GM12878 (cell line): ENCODE results near the gene ZCCHC4. TPM values are rescaled to one million over a fixed set of nuclear protein-coding genes. Genes with fewer than 3 reads are reported as not detected.

Experiments used
- ATAC-seq: fragments of 200-7000 bp; cut with Tn5 transposase; 3 replicates; pipeline ENCODE4 v1.9.1; 2020; ENCODE audit warnings: mild to moderate bottlenecking, moderate library complexity
- BruUV-seq: library from RNA; stranded (reverse); fragments of 400-500 nt; replicated peaks from 2 replicates; lab custom pipeline; 2021; lab: Mats Ljungman, UMichigan
- CTCF ChIA-PET: fragments of 300-600 bp; sonication (Branson Sonifier 250); formaldehyde crosslinking; extraction: SDS; loops from one replicate; lab custom pipeline; 2021; ENCODE audit warnings: inconsistent platforms; lab: Yijun Ruan, JAX
- POLR2A ChIA-PET: fragments of 350-600 bp; formaldehyde crosslinking; extraction: SDS; loops from one replicate; lab custom pipeline; 2021; ENCODE audit warnings: inconsistent platforms; lab: Charles Lee
- RAD21 ChIA-PET: fragments of 300-600 bp; sonication (Branson Sonifier 250); formaldehyde crosslinking; loops from one replicate; lab custom pipeline; 2023; ENCODE audit warnings: antibody characterized with exemption; ENCODE audit not compliant: unreplicated experiment; lab: Charles Lee
- SMC1A ChIA-PET: fragments of 300-600 bp; sonication (Branson Sonifier 250); formaldehyde crosslinking; loops from one replicate; lab custom pipeline; 2023; ENCODE audit not compliant: unreplicated experiment, uncharacterized antibody; lab: Charles Lee
- DNase-seq: peaks from one replicate; pipeline ENCODE4 v3.0.0-alpha.2; 2011; ENCODE audit warnings: low read depth, low spot score
- FAIRE-seq: peaks from 3 replicates; lab custom pipeline; 2011; peaks lifted over from hg19 to GRCh38; lab: Jason Lieb, UNC
- H2AFZ ChIP-seq: 2 replicates; pipeline ENCODE4 v1.6.0; 2011; ENCODE audit warnings: low read depth, low read length, control low read depth; ENCODE audit not compliant: control insufficient read depth
- H3K27ac ChIP-seq: 2 replicates; pipeline ENCODE4 v1.5.1; 2011; ENCODE audit warnings: control low read depth; ENCODE audit not compliant: control insufficient read depth, insufficient read depth
- H3K27me3 ChIP-seq, 2 experiments: replicated peaks in 1 of 2; 2 replicates each; pipeline versions ENCODE4 v1.6.0 to v1.6.1; 2011; ENCODE audit warnings: low read length in 1 of 2; ENCODE audit not compliant: control insufficient read depth in 2 of 2, insufficient read depth in 2 of 2
- H3K36me3 ChIP-seq, 2 experiments: 2 replicates each; pipeline ENCODE4 v1.5.1; 2011; ENCODE audit warnings: low read length in 1 of 2; ENCODE audit not compliant: control insufficient read depth in 2 of 2, insufficient read depth in 2 of 2
- H3K4me1 ChIP-seq: 2 replicates; pipeline ENCODE4 v1.6.1; 2011; ENCODE audit warnings: mild to moderate bottlenecking, low read length, moderate library complexity, mixed read lengths; ENCODE audit not compliant: control insufficient read depth, insufficient read depth
- H3K4me2 ChIP-seq: 2 replicates; pipeline ENCODE4 v1.6.0; 2011; ENCODE audit warnings: control low read depth; ENCODE audit not compliant: control insufficient read depth, insufficient read depth
- H3K4me3 ChIP-seq: fragments of 200-600 bp; sonication (generic); 2 replicates; pipeline ENCODE4 v1.5.1; 2016
- H3K79me2 ChIP-seq: 2 replicates; pipeline ENCODE4 v1.6.0; 2011; ENCODE audit warnings: low read length; ENCODE audit not compliant: control insufficient read depth, insufficient read depth
- H3K9ac ChIP-seq: 2 replicates; pipeline ENCODE4 v1.8.0; 2011; ENCODE audit warnings: low read length, control low read depth, mixed read lengths; ENCODE audit not compliant: control insufficient read depth, insufficient read depth
- H3K9me3 ChIP-seq: replicated peaks from 3 replicates; pipeline ENCODE4 v1.5.1; 2011; ENCODE audit warnings: mild to moderate bottlenecking, low read length; ENCODE audit not compliant: control insufficient read depth, insufficient read depth
- H4K20me1 ChIP-seq: 2 replicates; pipeline ENCODE4 v1.6.0; 2011; ENCODE audit not compliant: control insufficient read depth, insufficient read depth
- IKZF1 ChIP-seq: fragments of 450-650 bp; conservative IDR thresholded peaks from 2 replicates; pipeline ENCODE4 v1.6.1; 2017; ENCODE audit warnings: antibody characterized with exemption, mild to moderate bottlenecking
- MAX ChIP-seq: IDR thresholded peaks from 2 replicates; pipeline ENCODE4 v1.6.1; 2012; ENCODE audit warnings: low read depth, low read length, improper control_type of control experiment
- MYB ChIP-seq: fragments of 150-350 bp; IDR thresholded peaks from 2 replicates; pipeline ENCODE4 v1.6.1; 2014; ENCODE audit warnings: mild to moderate bottlenecking, low read depth, low read length, borderline replicate concordance
- WRNIP1 ChIP-seq: IDR thresholded peaks from 2 replicates; pipeline ENCODE4 v1.6.1; 2011; ENCODE audit warnings: low read depth, low read length, improper control_type of control experiment, borderline replicate concordance
- ZBTB4 ChIP-seq: fragments of 450-650 bp; formaldehyde crosslinking; IDR thresholded peaks from 2 replicates; pipeline ENCODE4 v1.4.0; 2022; ENCODE audit warnings: mild to moderate bottlenecking, moderate library complexity
- ZNF24 ChIP-seq: fragments of 450-650 bp; IDR thresholded peaks from 2 replicates; pipeline ENCODE4 v1.6.1; 2017; ENCODE audit warnings: antibody characterized with exemption, mild to moderate bottlenecking
- WGBS: methylation state at CpG from one replicate; pipeline ENCODE4 v1.1.6; 2016; ENCODE audit warnings: low lambda C conversion rate; ENCODE audit not compliant: insufficient replicate concordance, insufficient coverage; ENCODE audit errors: missing lambda C conversion rate; 5-methylcytosine and 5-hydroxymethylcytosine counted together
- in situ Hi-C: fragments of 300-500 bp; cut with MboI; formaldehyde crosslinking; loops from 9 replicates; pipeline ENCODE4 v1.14.3; 2018; ENCODE audit warnings: mixed read lengths
- intact Hi-C: fragments of 100-400 bp; cut with micrococcal nuclease; formaldehyde crosslinking; loops from one replicate; pipeline ENCODE4 v1.14.2; 2022; ENCODE audit not compliant: unreplicated experiment
- polyA plus RNA-seq, 11 experiments: library from polyadenylated mRNA; depleted of rRNA in 4 of 11; unstranded in 6 of 11; stranded (reverse) in 5 of 11; fragments of >200 nt; fragmentation: Nextera tagmentation in 4 of 11; fragmentation: Illumina TruSeq in 1 of 11; extraction: Ambion mirVana in 4 of 11; extraction: Trizol in 1 of 11; gene quantifications; 1 replicate in 1 of 11; 2 replicates in 10 of 11; pipeline versions ENCODE4 v1.2.1 to v1.2.3, GENCODE V29; 2011 to 2016; ENCODE audit warnings: inconsistent platforms in 2 of 11, missing spikeins in 2 of 11, low read depth in 1 of 11
- total RNA-seq, 4 experiments: library from RNA; depleted of rRNA in 3 of 4; stranded (reverse); fragments of >200 nt in 3 of 4; fragmentation: Illumina TruSeq in 1 of 4; extraction: Trizol in 1 of 4; gene quantifications; 2 replicates each; pipeline versions ENCODE4 v1.2.1 to v1.2.3, GENCODE V29; 2013 to 2021

Gene ZCCHC4
- total and polyA plus RNA-seq, 10 of the 15 experiments (the other 5 are each of a cell fraction or from before 2014, with no cell fraction given), result 3.2 to 17.7 (median 12.7) TPM

GRCh38 chr4:25406081-25406692, 93.6 kb downstream of the ZCCHC4 start (continued):
- TF ChIP-seq WRNIP1, result no peak
- TF ChIP-seq, all 136 proteins: peak for 0

- ChIA-PET POLR2A (interaction anchor here (0.5 kb wide), 1 partner anchor 26 kb away, joined by 3 read pairs; no protein-coding TSS in a partner anchor), RAD21 (no interaction called here), SMC1A (no interaction called here)
- intact Hi-C loops (no loop called here), in situ Hi-C loops (no loop called here)
- Histone ChIP-seq H3K36me3 (peaks cover 0 to 35% of the 10 kb centered on the region in 2 experiments; a peak in 3 of 4 replicates), H3K9me3 (no peaks in the 10 kb centered on the region), H3K4me1 (no peaks in the 10 kb centered on the region), H4K20me1 (no peaks in the 10 kb centered on the region)
- FAIRE-seq, result no peak
- TF ChIP-seq ZBTB4 (CRISPR knock-in tag) (no peak), MYB (no peak), ZNF24 (peak; percentile 84), IKZF1 (no peak), MAX (no peak)
- TF ChIP-seq, all 136 proteins: peak for 1
- Histone ChIP-seq H3K27ac (no peak overlapping the region), H3K9ac (no peak overlapping the region), H2AFZ (no peak overlapping the region), H3K4me2 (no peak overlapping the region), H3K79me2 (no peaks in the 10 kb centered on the region), H3K4me3 (no peak overlapping the region), H3K27me3 (no peaks in the 10 kb centered on the region)
- 99% methylated on average over 4 of the region's 4 CpGs for WGBS
- no peak for DNase-seq
- no peak for ATAC-seq
- no TSS peak for BruUV-seq
- CTCF ChIA-PET, result interaction anchor here (1.2 kb wide), 1 partner anchor 20 kb away, joined by 3 read pairs; no protein-coding TSS in a partner anchor
These were observed 98.4 kb downstream of the ZCCHC4 start for GRCh38 chr4:25410820-25411529.
